ENCODE results near the gene CSTPP1. TPM values are rescaled to one million over a fixed set of nuclear protein-coding genes. Genes with fewer than 3 reads are reported as not detected.
"Not testable (repeated sequence)": the region's sequence is repeated elsewhere in the genome, so short reads cannot be mapped to it uniquely, and the experiment has no call there.

The CSTPP1 gene
- total RNA-seq, 1 donor from 2014 or later: 58.5 TPM

GRCh38 chr11:47201015-47201414, 264.5 kb downstream of the CSTPP1 start:
- no peaks in the 10 kb centered on the region for H3K9me3 Mint-ChIP-seq
- H3K27ac Mint-ChIP-seq (ENCODE audit: unreplicated experiment): no peak overlapping the region
- no peak for TF ChIP-seq CTCF (conservative IDR thresholded peaks at IDR 0.05)
- H3K4me1 Mint-ChIP-seq: peaks cover 9% of the 10 kb centered on the region
- no peak overlapping the region for H3K4me3 Mint-ChIP-seq
- DNase-seq (ENCODE audit: low read depth, low spot score): no peak
- no peaks in the 10 kb centered on the region for H3K36me3 Mint-ChIP-seq (ENCODE audit: low read depth)
- peaks cover 47% of the 10 kb centered on the region for H3K27me3 Mint-ChIP-seq (ENCODE audit: low read depth)

GRCh38 chr11:47202576-47202975, 266.0 kb downstream of the CSTPP1 start:
- Mint-ChIP-seq H3K36me3 (ENCODE audit: low read depth) (no peaks in the 10 kb centered on the region), H3K27ac (ENCODE audit: unreplicated experiment) (no peak overlapping the region), H3K4me3 (no peak overlapping the region), H3K27me3 (ENCODE audit: low read depth) (peaks cover 43% of the 10 kb centered on the region), H3K9me3 (no peaks in the 10 kb centered on the region), H3K4me1 (peaks cover 9% of the 10 kb centered on the region)
- DNase-seq (ENCODE audit: low read depth, low spot score): no peak
- TF ChIP-seq CTCF (conservative IDR thresholded peaks at IDR 0.05): no peak

GRCh38 chr11:47204637-47204989, 268.1 kb downstream of the CSTPP1 start:
- H3K36me3 Mint-ChIP-seq (ENCODE audit: low read depth): no peaks in the 10 kb centered on the region
- H3K27me3 Mint-ChIP-seq (ENCODE audit: low read depth): peaks cover 30% of the 10 kb centered on the region
- no peak for TF ChIP-seq CTCF (conservative IDR thresholded peaks at IDR 0.05)
- no peaks in the 10 kb centered on the region for H3K9me3 Mint-ChIP-seq
- no peak for DNase-seq (ENCODE audit: low read depth, low spot score)
- H3K4me3 Mint-ChIP-seq: no peak overlapping the region
- H3K4me1 Mint-ChIP-seq: no peaks in the 10 kb centered on the region
- no peak overlapping the region for H3K27ac Mint-ChIP-seq (ENCODE audit: unreplicated experiment)

GRCh38 chr11:47206577-47206976, 270.0 kb downstream of the CSTPP1 start:
- not testable (repeated sequence) for H3K4me3 Mint-ChIP-seq; H3K36me3 Mint-ChIP-seq (ENCODE audit: low read depth); H3K4me1 Mint-ChIP-seq; H3K9me3 Mint-ChIP-seq; DNase-seq (ENCODE audit: low read depth, low spot score); H3K27ac Mint-ChIP-seq (ENCODE audit: unreplicated experiment)
- H3K27me3 Mint-ChIP-seq (ENCODE audit: low read depth): peaks cover 24% of the 10 kb centered on the region

GRCh38 chr11:47207459-47207858, 270.9 kb downstream of the CSTPP1 start:
- Mint-ChIP-seq H3K36me3 (ENCODE audit: low read depth) (no peaks in the 10 kb centered on the region), H3K27me3 (ENCODE audit: low read depth) (peaks cover 19% of the 10 kb centered on the region), H3K9me3 (no peaks in the 10 kb centered on the region), H3K4me3 (no peak overlapping the region), H3K4me1 (no peaks in the 10 kb centered on the region), H3K27ac (ENCODE audit: unreplicated experiment) (no peak overlapping the region)
- TF ChIP-seq CTCF (conservative IDR thresholded peaks at IDR 0.05): no peak
- no peak for DNase-seq (ENCODE audit: low read depth, low spot score)

- H3K4me1 Mint-ChIP-seq; H3K4me3 Mint-ChIP-seq; DNase-seq (ENCODE audit: low read depth, low spot score); H3K9me3 Mint-ChIP-seq; H3K27ac Mint-ChIP-seq (ENCODE audit: unreplicated experiment); H3K36me3 Mint-ChIP-seq (ENCODE audit: low read depth): not testable (repeated sequence)
- H3K27me3 Mint-ChIP-seq (ENCODE audit: low read depth): peaks cover 13% of the 10 kb centered on the region
Measured at GRCh38 chr11:47208008-47208552, 271.5 kb downstream of the CSTPP1 start.

GRCh38 chr11:47208628-47209027, 272.1 kb downstream of the CSTPP1 start:
- H3K36me3 Mint-ChIP-seq (ENCODE audit: low read depth): no peaks in the 10 kb centered on the region
- no peak for TF ChIP-seq CTCF (conservative IDR thresholded peaks at IDR 0.05)
- no peaks in the 10 kb centered on the region for H3K4me1 Mint-ChIP-seq
- DNase-seq (ENCODE audit: low read depth, low spot score): no peak
- no peaks in the 10 kb centered on the region for H3K9me3 Mint-ChIP-seq
- H3K4me3 Mint-ChIP-seq: no peak overlapping the region
- no peak overlapping the region for H3K27ac Mint-ChIP-seq (ENCODE audit: unreplicated experiment)
- H3K27me3 Mint-ChIP-seq (ENCODE audit: low read depth): peaks cover 13% of the 10 kb centered on the region

All from neural crest cell (in vitro differentiated cells).